ENCODE results near the gene TSPAN9. TPM values are rescaled to one million over a fixed set of nuclear protein-coding genes. Genes with fewer than 3 reads are reported as not detected.

TSPAN9 gene
- polyA plus RNA-seq, 1 experiment: 67.0 TPM

- ChIA-PET POLR2A (no interaction called here), CTCF (interaction anchor here (0.9 to 2.0 kb wide), 2 partner anchors 13 to 50 kb away, joined by 3 to 6 read pairs; no protein-coding TSS in a partner anchor)
- no peak for DNase-seq (ENCODE audit: low read depth)
- TF ChIP-seq, protein P1, sequence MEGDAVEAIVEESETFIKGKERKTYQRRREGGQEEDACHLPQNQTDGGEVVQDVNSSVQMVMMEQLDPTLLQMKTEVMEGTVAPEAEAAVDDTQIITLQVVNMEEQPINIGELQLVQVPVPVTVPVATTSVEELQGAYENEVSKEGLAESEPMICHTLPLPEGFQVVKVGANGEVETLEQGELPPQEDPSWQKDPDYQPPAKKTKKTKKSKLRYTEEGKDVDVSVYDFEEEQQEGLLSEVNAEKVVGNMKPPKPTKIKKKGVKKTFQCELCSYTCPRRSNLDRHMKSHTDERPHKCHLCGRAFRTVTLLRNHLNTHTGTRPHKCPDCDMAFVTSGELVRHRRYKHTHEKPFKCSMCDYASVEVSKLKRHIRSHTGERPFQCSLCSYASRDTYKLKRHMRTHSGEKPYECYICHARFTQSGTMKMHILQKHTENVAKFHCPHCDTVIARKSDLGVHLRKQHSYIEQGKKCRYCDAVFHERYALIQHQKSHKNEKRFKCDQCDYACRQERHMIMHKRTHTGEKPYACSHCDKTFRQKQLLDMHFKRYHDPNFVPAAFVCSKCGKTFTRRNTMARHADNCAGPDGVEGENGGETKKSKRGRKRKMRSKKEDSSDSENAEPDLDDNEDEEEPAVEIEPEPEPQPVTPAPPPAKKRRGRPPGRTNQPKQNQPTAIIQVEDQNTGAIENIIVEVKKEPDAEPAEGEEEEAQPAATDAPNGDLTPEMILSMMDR (IDR thresholded peaks at IDR 0.05; ENCODE audit: insufficient read depth, low read depth, low read length): no peak
- no peaks in the 10 kb centered on the region; the same call in 1 of the 2 replicates for H3K36me3 ChIP-seq (ENCODE audit: control insufficient read depth, insufficient read depth, low read length)
- H3K4me3 ChIP-seq (ENCODE audit: low read depth, low read length): no peak overlapping the region
- H3K27me3 ChIP-seq (ENCODE audit: control insufficient read depth, insufficient read depth, low read length): no peaks in the 10 kb centered on the region
Observed at GRCh38 chr12:3252450-3252891, 175.3 kb downstream of the TSPAN9 start.

DNA sequence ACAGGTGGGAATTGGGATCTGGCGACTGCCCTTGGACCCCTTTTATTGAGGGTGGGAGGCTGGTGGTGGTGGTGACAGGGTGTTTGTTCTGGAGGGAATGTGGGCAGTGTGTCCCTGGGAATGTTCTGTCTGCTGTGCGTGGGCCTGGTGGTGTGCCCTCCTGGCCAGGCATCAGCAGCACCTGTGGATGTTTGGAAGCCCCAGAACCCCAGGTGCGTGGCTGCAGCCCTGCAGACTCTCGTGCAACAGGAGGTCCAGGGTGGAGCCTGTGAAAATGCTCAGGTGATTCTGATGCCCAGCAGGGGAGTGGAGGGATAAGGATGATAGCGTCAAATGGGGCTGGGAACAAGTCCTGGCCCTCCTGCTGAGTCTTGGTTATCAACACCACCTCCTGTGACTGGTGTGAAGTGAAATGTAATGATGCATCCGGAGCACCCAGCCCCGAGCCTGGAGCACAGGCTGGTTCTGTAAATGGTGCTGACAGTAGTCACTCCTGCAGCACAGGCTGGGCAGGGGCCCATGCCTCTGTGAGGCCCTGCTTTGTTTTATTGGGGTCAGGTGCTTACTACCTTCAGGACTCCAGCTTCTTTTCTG is 176.6 kb downstream of the TSPAN9 start:
- no peak for DNase-seq (ENCODE audit: low read depth)
- ChIA-PET CTCF (interaction anchor here (1.7 kb wide), 1 partner anchor 21 kb away, joined by 6 read pairs; no protein-coding TSS in a partner anchor), POLR2A (no interaction called here)
- Histone ChIP-seq H3K27me3 (ENCODE audit: control insufficient read depth, insufficient read depth, low read length) (no peaks in the 10 kb centered on the region), H3K36me3 (ENCODE audit: control insufficient read depth, insufficient read depth, low read length) (no peaks in the 10 kb centered on the region; the same call in 1 of the 2 replicates), H3K4me3 (ENCODE audit: low read depth, low read length) (no peak overlapping the region)
- TF ChIP-seq, protein P1 (IDR thresholded peaks at IDR 0.05; ENCODE audit: insufficient read depth, low read depth, low read length): no peak

DNA sequence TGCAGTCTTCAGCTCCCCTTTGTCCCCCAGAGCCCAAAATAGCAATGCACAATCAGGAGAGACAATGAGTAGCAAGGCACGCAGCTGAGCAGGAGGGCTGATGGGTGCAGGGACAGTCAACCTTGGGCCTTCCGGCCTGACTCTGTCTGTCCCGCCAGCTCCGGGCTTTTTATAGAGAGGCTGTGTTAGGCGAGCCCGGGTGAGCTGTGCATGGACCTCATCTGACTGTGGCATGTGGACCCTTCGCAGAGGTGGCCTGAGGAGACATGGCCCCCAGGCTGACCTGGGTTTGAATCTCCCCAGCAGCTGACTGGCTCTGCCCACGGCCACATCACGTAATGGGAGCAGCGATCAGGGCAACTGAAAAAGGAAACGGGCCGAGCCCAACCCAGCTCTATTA is 177.9 kb downstream of the TSPAN9 start:
- ChIA-PET POLR2A (interaction anchor here (0.6 kb wide), 1 partner anchor 55 kb away, joined by 3 read pairs; no protein-coding TSS in a partner anchor), CTCF (interaction anchor here (1.1 to 2.1 kb wide), 5 partner anchors 20 to 182 kb away, joined by 3 to 10 read pairs (median 4); no protein-coding TSS in a partner anchor)
- DNase-seq (ENCODE audit: low read depth): no peak
- Histone ChIP-seq H3K27me3 (ENCODE audit: control insufficient read depth, insufficient read depth, low read length) (no peaks in the 10 kb centered on the region), H3K4me3 (ENCODE audit: low read depth, low read length) (no peak overlapping the region), H3K36me3 (ENCODE audit: control insufficient read depth, insufficient read depth, low read length) (no peaks in the 10 kb centered on the region; the same call in 1 of the 2 replicates)
- TF ChIP-seq, protein P1 (IDR thresholded peaks at IDR 0.05; ENCODE audit: insufficient read depth, low read depth, low read length): no peak

GRCh38 chr12:3256103-3256631 is 179.0 kb downstream of the TSPAN9 start:
- TF ChIP-seq, protein P1 (IDR thresholded peaks at IDR 0.05; ENCODE audit: insufficient read depth, low read depth, low read length): no peak
- no peak for DNase-seq (ENCODE audit: low read depth)
- H3K4me3 ChIP-seq (ENCODE audit: low read depth, low read length): no peak overlapping the region
- H3K27me3 ChIP-seq (ENCODE audit: control insufficient read depth, insufficient read depth, low read length): no peaks in the 10 kb centered on the region
- ChIA-PET CTCF (interaction anchor here (1.0 to 2.1 kb wide), 4 partner anchors 18 to 121 kb away, joined by 4 to 10 read pairs (median 4); no protein-coding TSS in a partner anchor), POLR2A (no interaction called here)
- H3K36me3 ChIP-seq (ENCODE audit: control insufficient read depth, insufficient read depth, low read length): no peaks in the 10 kb centered on the region

DNA sequence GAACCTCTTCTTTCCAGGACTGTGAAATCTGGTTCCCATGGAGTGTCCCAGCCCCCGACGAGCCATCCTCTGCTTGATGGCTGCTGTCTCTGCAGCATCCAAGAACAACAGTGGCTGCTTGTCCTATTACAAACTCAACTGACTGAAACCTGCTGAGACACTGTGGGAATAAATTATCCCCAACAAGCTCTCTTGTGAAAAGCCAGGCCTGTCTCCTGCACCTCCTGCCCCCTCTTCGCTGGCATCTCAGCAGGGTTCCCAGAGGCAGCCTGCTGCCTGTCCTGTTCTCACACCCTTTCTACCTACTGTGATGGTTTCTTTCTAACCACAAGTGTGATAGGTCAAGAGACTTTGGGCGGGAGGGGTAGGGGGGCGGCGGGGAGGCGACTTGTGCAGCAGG is 180.2 kb downstream of the TSPAN9 start:
- POLR2A ChIA-PET: no interaction called here
- TF ChIP-seq, protein P1 (IDR thresholded peaks at IDR 0.05; ENCODE audit: insufficient read depth, low read depth, low read length): no peak
- Histone ChIP-seq H3K27me3 (ENCODE audit: control insufficient read depth, insufficient read depth, low read length) (no peaks in the 10 kb centered on the region), H3K36me3 (ENCODE audit: control insufficient read depth, insufficient read depth, low read length) (no peaks in the 10 kb centered on the region), H3K4me3 (ENCODE audit: low read depth, low read length) (no peak overlapping the region)
- CTCF ChIA-PET: interaction anchor here (1.0 to 1.5 kb wide), 2 partner anchors 16 to 17 kb away, joined by 3 to 4 read pairs; no protein-coding TSS in a partner anchor
- DNase-seq (ENCODE audit: low read depth): no peak
